Esophagus mucosa (tissue), 1 donor: ENCODE data around the gene SERINC5. TPM values are rescaled to one million over a fixed set of nuclear protein-coding genes. Genes with fewer than 3 reads are reported as not detected.

ENCODE experiments used
- total RNA-seq: library from RNA; stranded (reverse); gene quantifications from one replicate; pipeline ENCODE4 v1.2.4, GENCODE V29; 2023
- donor health status: DM: yes; HTN: yes; CAD: no.

Gene SERINC5
- total RNA-seq, 1 donor from 2014 or later = 71.3 TPM

Other genes starting within 250 kb of the SERINC5 start
- 0.16 TPM for gene THBS4, start 220.7 kb downstream of the SERINC5 start, total RNA-seq
- gene SPZ1, start 64.0 kb upstream of the SERINC5 start, total RNA-seq = not detected
- gene ZFYVE16, start 152.0 kb upstream of the SERINC5 start, total RNA-seq = 21.4 TPM
- 1.3 TPM for gene FAM151B, start 232.1 kb upstream of the SERINC5 start, total RNA-seq